WTC11 (cell line): ENCODE results near the gene SENP7. TPM values are rescaled to one million over a fixed set of nuclear protein-coding genes. Genes with fewer than 3 reads are reported as not detected.
A peak's percentile ranks its signal among the peaks of the same experiment; 100 is the strongest.

Source experiments
- ATAC-seq: fragments of 200-7000 bp; cut with Tn5 transposase; 2 replicates; pipeline ENCODE4 v1.10.0; 2021; ENCODE audit warnings: mild to moderate bottlenecking, moderate library complexity
- Bru-seq: library from RNA; stranded (reverse); fragments of 400-500 nt; gene quantifications from one replicate; lab custom pipeline; 2021; lab: Mats Ljungman, UMichigan
- CTCF ChIA-PET: fragments of 300-600 bp; sonication (Branson Sonifier 250); formaldehyde crosslinking; loops from one replicate; lab custom pipeline; 2021; ENCODE audit warnings: antibody characterized with exemption; lab: Charles Lee
- POLR2A ChIA-PET: fragments of 350-600 bp; sonication (Branson Sonifier 250); formaldehyde crosslinking; loops from one replicate; lab custom pipeline; 2021; ENCODE audit warnings: antibody characterized with exemption; lab: Charles Lee
- DNase-seq: peaks from one replicate; pipeline ENCODE4 v3.0.0; 2021; ENCODE audit warnings: low spot score
- H3K27ac Mint-ChIP-seq: 2 replicates; pipeline ENCODE4 v1.8.0; 2021; ENCODE audit warnings: mixed read lengths
- H3K27me3 Mint-ChIP-seq: 2 replicates; pipeline ENCODE4 v1.8.0; 2021; ENCODE audit warnings: low read depth, mild to moderate bottlenecking, moderate library complexity, mixed read lengths
- H3K36me3 Mint-ChIP-seq: 2 replicates; pipeline ENCODE4 v1.8.0; 2021; ENCODE audit warnings: mixed read lengths
- H3K4me1 Mint-ChIP-seq: 2 replicates; pipeline ENCODE4 v1.8.0; 2022; ENCODE audit warnings: mixed read lengths
- H3K4me3 Mint-ChIP-seq: 2 replicates; pipeline ENCODE4 v1.8.0; 2021; ENCODE audit warnings: mild to moderate bottlenecking, moderate library complexity, mixed read lengths
- H3K9me3 Mint-ChIP-seq: 2 replicates; pipeline ENCODE4 v1.8.0; 2021; ENCODE audit warnings: mixed read lengths
- ATF1 ChIP-seq: sonication (generic); formaldehyde crosslinking; IDR thresholded peaks from 2 replicates; pipeline ENCODE4 v1.8.1; 2023; ENCODE audit warnings: mild to moderate bottlenecking, moderate library complexity, missing genetic modification reagents
- CBFB ChIP-seq: sonication (generic); formaldehyde crosslinking; IDR thresholded peaks from 2 replicates; pipeline ENCODE4 v1.8.1; 2022; ENCODE audit warnings: mild to moderate bottlenecking, low read depth, missing genetic modification reagents
- CREM ChIP-seq: sonication (generic); formaldehyde crosslinking; IDR thresholded peaks from 2 replicates; pipeline ENCODE4 v1.8.1; 2022; ENCODE audit warnings: mild to moderate bottlenecking, missing genetic modification reagents, moderate library complexity
- E2F5 ChIP-seq: sonication (generic); formaldehyde crosslinking; IDR thresholded peaks from 2 replicates; pipeline ENCODE4 v1.8.1; 2022; ENCODE audit warnings: mild to moderate bottlenecking, moderate library complexity, missing genetic modification reagents
- FOXJ3 ChIP-seq: sonication (generic); formaldehyde crosslinking; IDR thresholded peaks from 2 replicates; pipeline ENCODE4 v1.9.0; 2021; ENCODE audit warnings: missing genetic modification reagents, mild to moderate bottlenecking, borderline replicate concordance
- GABPB1 ChIP-seq: sonication (generic); formaldehyde crosslinking; IDR thresholded peaks from 2 replicates; pipeline ENCODE4 v1.8.1; 2023; ENCODE audit warnings: mild to moderate bottlenecking, missing genetic modification reagents
- JUN ChIP-seq: sonication (generic); formaldehyde crosslinking; IDR thresholded peaks from 2 replicates; pipeline ENCODE4 v1.8.0; 2023; ENCODE audit warnings: mild to moderate bottlenecking, missing genetic modification reagents
- NFATC4 ChIP-seq: fragments of 250-450 bp; sonication (Bioruptor Pico); IDR thresholded peaks from 2 replicates; pipeline ENCODE4 v1.9.0; 2021; ENCODE audit warnings: mild to moderate bottlenecking
- NFE2L1 ChIP-seq: sonication (generic); formaldehyde crosslinking; IDR thresholded peaks from 2 replicates; pipeline ENCODE4 v1.8.1; 2023; ENCODE audit warnings: missing genetic modification reagents
- NFYB ChIP-seq: sonication (generic); formaldehyde crosslinking; conservative IDR thresholded peaks from 2 replicates; pipeline ENCODE4 v1.8.0; 2022; ENCODE audit warnings: low read depth, missing genetic modification reagents
- NR2C2 ChIP-seq: sonication (generic); formaldehyde crosslinking; IDR thresholded peaks from 2 replicates; pipeline ENCODE4 v1.8.0; 2022; ENCODE audit warnings: mild to moderate bottlenecking, missing genetic modification reagents
- NR3C1 ChIP-seq: sonication (generic); formaldehyde crosslinking; conservative IDR thresholded peaks from 2 replicates; pipeline ENCODE4 v1.8.1; 2023; ENCODE audit warnings: low read depth, mild to moderate bottlenecking, missing genetic modification reagents
- RORB ChIP-seq: fragments of 250-450 bp; sonication (Bioruptor Pico); IDR thresholded peaks from 2 replicates; pipeline ENCODE4 v1.9.0; 2021; ENCODE audit warnings: mild to moderate bottlenecking
- SMAD4 ChIP-seq: sonication (generic); formaldehyde crosslinking; IDR thresholded peaks from 2 replicates; pipeline ENCODE4 v1.8.0; 2022; ENCODE audit warnings: mild to moderate bottlenecking, missing genetic modification reagents
- ZMAT4 ChIP-seq: fragments of 250-450 bp; sonication (Bioruptor Pico); IDR thresholded peaks from 2 replicates; pipeline ENCODE4 v1.9.0; 2021; ENCODE audit warnings: mild to moderate bottlenecking
- ZNF219 ChIP-seq: sonication (generic); formaldehyde crosslinking; IDR thresholded peaks from 2 replicates; pipeline ENCODE4 v1.8.0; 2023; ENCODE audit warnings: missing genetic modification reagents, mild to moderate bottlenecking, borderline replicate concordance
- ZNF423 ChIP-seq: fragments of 250-450 bp; sonication (Bioruptor Pico); IDR thresholded peaks from 2 replicates; pipeline ENCODE4 v2.1.2; 2022; ENCODE audit warnings: mild to moderate bottlenecking, moderate library complexity
- ZNF532 ChIP-seq: fragments of 250-450 bp; sonication (Bioruptor Pico); IDR thresholded peaks from 2 replicates; pipeline ENCODE4 v1.9.0; 2021; ENCODE audit warnings: mild to moderate bottlenecking, borderline replicate concordance
- long read RNA-seq, 3 experiments: library from RNA in 1 of 3; library from capped mRNA in 1 of 3; library from polyadenylated mRNA in 1 of 3; unstranded in 2 of 3; stranded (forward) in 1 of 3; transcript quantifications; one replicate each; pipeline ENCODE4 v2.0.0, GENCODE V29; 2021
- total RNA-seq: library from RNA; stranded (reverse); gene quantifications from 3 replicates; pipeline ENCODE4 v1.2.3, GENCODE V29; 2021
- TF ChIP-seq, protein P1 (sequence below): fragments of 250-450 bp; sonication (Bioruptor Pico); IDR thresholded peaks from 2 replicates; pipeline ENCODE4 v1.9.0; 2021; ENCODE audit warnings: moderate library complexity, mild to moderate bottlenecking, inconsistent platforms, borderline replicate concordance
- TF ChIP-seq, protein P2 (sequence below): sonication (generic); formaldehyde crosslinking; IDR thresholded peaks from 2 replicates; pipeline ENCODE4 v1.8.1; 2023; ENCODE audit warnings: mild to moderate bottlenecking, moderate library complexity, missing genetic modification reagents
- TF ChIP-seq, protein P3 (sequence below): sonication (generic); formaldehyde crosslinking; IDR thresholded peaks from 2 replicates; pipeline ENCODE4 v1.8.1; 2023; ENCODE audit warnings: mild to moderate bottlenecking, missing genetic modification reagents, moderate library complexity
- TF ChIP-seq, protein P4 (sequence below): sonication (generic); formaldehyde crosslinking; IDR thresholded peaks from 2 replicates; pipeline ENCODE4 v1.8.0; 2023; ENCODE audit warnings: missing genetic modification reagents, mild to moderate bottlenecking, borderline replicate concordance

The SENP7 gene
- total RNA-seq (9.6 to 10.5 TPM (median 10.2 TPM) in 3 replicates), Bru-seq, nascent RNA (percentile 58 among the genes with signal in this experiment)
- long read RNA-seq, experiment 1, full-length matches to known transcripts = 6 of 16 reads
- long read RNA-seq, experiment 1, partial matches to known transcripts = 2 of 16 reads
- long read RNA-seq, experiment 1, other reads (novel, unspliced or antisense) = 8 of 16 reads
- long read RNA-seq, experiment 2, partial matches to known transcripts = 3 of 5 reads
- long read RNA-seq, experiment 2, other reads (novel, unspliced or antisense) = 0 of 5 reads
- long read RNA-seq, experiment 3 = 0 reads

- Mint-ChIP-seq H3K4me3 (peak within 1 kb of the TSS; percentile 95), H3K27ac (peak within 1 kb of the TSS; percentile 99), H3K27me3 (no peaks in the 10 kb centered on the region), H3K36me3 (no peaks in the 10 kb centered on the region), H3K4me1 (peaks cover 20% of the 10 kb centered on the region), H3K9me3 (no peaks in the 10 kb centered on the region)
- DNase-seq (peak; percentile 73), ATAC-seq (peak; percentile 77)
- ChIA-PET CTCF (interaction anchor here (0.7 kb wide), 1 partner anchor 17 kb away, joined by 4 read pairs; no protein-coding TSS in a partner anchor), POLR2A (interaction anchor here (0.6 to 1.8 kb wide), 8 partner anchors 17 to 753 kb away, joined by 3 to 9 read pairs (median 3); partner anchors contain the start of gene PCNP)
- TF ChIP-seq GABPB1 (CRISPR knock-in tag) (no peak), ZNF532 (CRISPR knock-in tag) (no peak), SMAD4 (CRISPR knock-in tag) (no peak), ATF1 (CRISPR knock-in tag) (no peak), CREM (CRISPR knock-in tag) (no peak), JUN (no peak), NFE2L1 (CRISPR knock-in tag) (0 out of 2 replicates have a peak, but pooled peaks have one; percentile 28), NFATC4 (CRISPR knock-in tag) (no peak), NR2C2 (CRISPR knock-in tag) (no peak), NR3C1 (CRISPR knock-in tag) (no peak), ZNF219 (CRISPR knock-in tag) (no peak), NFYB (no peak), ZMAT4 (CRISPR knock-in tag) (no peak), ZNF423 (CRISPR knock-in tag) (no peak), FOXJ3 (CRISPR knock-in tag) (no peak), E2F5 (no peak), RORB (CRISPR knock-in tag) (no peak), CBFB (CRISPR knock-in tag) (no peak)
- TF ChIP-seq, protein P1, sequence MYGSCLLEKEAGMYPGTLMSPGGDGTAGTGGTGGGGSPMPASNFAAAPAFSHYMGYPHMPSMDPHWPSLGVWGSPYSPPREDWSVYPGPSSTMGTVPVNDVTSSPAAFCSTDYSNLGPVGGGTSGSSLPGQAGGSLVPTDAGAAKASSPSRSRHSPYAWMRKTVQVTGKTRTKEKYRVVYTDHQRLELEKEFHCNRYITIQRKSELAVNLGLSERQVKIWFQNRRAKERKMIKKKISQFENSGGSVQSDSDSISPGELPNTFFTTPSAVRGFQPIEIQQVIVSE = no peak
- TF ChIP-seq, protein P2, sequence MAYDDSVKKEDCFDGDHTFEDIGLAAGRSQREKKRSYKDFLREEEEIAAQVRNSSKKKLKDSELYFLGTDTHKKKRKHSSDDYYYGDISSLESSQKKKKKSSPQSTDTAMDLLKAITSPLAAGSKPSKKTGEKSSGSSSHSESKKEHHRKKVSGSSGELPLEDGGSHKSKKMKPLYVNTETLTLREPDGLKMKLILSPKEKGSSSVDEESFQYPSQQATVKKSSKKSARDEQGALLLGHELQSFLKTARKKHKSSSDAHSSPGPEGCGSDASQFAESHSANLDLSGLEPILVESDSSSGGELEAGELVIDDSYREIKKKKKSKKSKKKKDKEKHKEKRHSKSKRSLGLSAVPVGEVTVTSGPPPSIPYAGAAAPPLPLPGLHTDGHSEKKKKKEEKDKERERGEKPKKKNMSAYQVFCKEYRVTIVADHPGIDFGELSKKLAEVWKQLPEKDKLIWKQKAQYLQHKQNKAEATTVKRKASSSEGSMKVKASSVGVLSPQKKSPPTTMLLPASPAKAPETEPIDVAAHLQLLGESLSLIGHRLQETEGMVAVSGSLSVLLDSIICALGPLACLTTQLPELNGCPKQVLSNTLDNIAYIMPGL (CRISPR knock-in tag) = 0 out of 2 replicates have a peak, but pooled peaks have one; percentile 33
- TF ChIP-seq, protein P3, sequence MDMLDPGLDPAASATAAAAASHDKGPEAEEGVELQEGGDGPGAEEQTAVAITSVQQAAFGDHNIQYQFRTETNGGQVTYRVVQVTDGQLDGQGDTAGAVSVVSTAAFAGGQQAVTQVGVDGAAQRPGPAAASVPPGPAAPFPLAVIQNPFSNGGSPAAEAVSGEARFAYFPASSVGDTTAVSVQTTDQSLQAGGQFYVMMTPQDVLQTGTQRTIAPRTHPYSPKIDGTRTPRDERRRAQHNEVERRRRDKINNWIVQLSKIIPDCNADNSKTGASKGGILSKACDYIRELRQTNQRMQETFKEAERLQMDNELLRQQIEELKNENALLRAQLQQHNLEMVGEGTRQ (CRISPR knock-in tag) = no peak
- TF ChIP-seq, protein P4, sequence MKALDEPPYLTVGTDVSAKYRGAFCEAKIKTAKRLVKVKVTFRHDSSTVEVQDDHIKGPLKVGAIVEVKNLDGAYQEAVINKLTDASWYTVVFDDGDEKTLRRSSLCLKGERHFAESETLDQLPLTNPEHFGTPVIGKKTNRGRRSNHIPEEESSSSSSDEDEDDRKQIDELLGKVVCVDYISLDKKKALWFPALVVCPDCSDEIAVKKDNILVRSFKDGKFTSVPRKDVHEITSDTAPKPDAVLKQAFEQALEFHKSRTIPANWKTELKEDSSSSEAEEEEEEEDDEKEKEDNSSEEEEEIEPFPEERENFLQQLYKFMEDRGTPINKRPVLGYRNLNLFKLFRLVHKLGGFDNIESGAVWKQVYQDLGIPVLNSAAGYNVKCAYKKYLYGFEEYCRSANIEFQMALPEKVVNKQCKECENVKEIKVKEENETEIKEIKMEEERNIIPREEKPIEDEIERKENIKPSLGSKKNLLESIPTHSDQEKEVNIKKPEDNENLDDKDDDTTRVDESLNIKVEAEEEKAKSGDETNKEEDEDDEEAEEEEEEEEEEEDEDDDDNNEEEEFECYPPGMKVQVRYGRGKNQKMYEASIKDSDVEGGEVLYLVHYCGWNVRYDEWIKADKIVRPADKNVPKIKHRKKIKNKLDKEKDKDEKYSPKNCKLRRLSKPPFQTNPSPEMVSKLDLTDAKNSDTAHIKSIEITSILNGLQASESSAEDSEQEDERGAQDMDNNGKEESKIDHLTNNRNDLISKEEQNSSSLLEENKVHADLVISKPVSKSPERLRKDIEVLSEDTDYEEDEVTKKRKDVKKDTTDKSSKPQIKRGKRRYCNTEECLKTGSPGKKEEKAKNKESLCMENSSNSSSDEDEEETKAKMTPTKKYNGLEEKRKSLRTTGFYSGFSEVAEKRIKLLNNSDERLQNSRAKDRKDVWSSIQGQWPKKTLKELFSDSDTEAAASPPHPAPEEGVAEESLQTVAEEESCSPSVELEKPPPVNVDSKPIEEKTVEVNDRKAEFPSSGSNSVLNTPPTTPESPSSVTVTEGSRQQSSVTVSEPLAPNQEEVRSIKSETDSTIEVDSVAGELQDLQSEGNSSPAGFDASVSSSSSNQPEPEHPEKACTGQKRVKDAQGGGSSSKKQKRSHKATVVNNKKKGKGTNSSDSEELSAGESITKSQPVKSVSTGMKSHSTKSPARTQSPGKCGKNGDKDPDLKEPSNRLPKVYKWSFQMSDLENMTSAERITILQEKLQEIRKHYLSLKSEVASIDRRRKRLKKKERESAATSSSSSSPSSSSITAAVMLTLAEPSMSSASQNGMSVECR (CRISPR knock-in tag) = peak; percentile 65; the same call in 1 of the 2 replicates
These were observed at the start of gene SENP7 for GRCh38 chr3:101512646-101513418. TSS of gene SENP7 (minus strand) at chr3:101513212. CDS start at chr3:101513130, 82 bp downstream.
